Subcutaneous adipose tissue (tissue), 4 donors: Measurements from ENCODE around the gene EZR. TPM values are rescaled to one million over a fixed set of nuclear protein-coding genes. Genes with fewer than 3 reads are reported as not detected.

Experiments used
- total RNA-seq, 4 donors: library from RNA; depleted of rRNA; stranded (reverse); fragments of >200 nt; gene quantifications; one replicate each; pipeline ENCODE4 v1.1.0, GENCODE V29; 2016
- TF ChIP-seq, protein P1 (sequence below): fragments of 450-650 bp; IDR thresholded peaks from one replicate; pipeline ENCODE4 v1.5.1; 2016; ENCODE audit warnings: low read depth, mild to moderate bottlenecking, control low read depth, antibody characterized with exemption, moderate library complexity

Gene EZR
- total RNA-seq, 4 donors from 2014 or later: 28.6 to 40.3 (median 33.7) TPM

DNA sequence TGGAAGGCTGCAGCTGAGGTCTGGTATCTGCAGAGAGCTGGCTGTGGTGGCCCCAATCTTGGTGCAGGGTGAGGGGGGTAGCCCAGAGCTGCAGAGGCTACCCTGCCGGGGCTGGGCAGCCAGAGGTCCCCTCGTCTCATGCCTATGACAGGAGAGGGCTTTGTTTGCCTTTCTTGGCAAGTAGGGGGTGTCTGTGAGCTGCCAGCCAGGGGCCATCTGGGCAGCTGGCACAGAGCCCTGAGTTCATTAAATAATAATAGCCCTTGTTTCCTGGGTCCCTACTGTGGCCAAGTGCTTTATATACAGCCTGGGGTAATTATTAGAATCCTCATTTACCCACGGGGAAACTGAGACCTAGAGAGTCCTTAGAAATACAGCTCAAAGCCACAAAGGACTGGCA is 66.6 kb downstream of the EZR start:
- TF ChIP-seq, protein P1, sequence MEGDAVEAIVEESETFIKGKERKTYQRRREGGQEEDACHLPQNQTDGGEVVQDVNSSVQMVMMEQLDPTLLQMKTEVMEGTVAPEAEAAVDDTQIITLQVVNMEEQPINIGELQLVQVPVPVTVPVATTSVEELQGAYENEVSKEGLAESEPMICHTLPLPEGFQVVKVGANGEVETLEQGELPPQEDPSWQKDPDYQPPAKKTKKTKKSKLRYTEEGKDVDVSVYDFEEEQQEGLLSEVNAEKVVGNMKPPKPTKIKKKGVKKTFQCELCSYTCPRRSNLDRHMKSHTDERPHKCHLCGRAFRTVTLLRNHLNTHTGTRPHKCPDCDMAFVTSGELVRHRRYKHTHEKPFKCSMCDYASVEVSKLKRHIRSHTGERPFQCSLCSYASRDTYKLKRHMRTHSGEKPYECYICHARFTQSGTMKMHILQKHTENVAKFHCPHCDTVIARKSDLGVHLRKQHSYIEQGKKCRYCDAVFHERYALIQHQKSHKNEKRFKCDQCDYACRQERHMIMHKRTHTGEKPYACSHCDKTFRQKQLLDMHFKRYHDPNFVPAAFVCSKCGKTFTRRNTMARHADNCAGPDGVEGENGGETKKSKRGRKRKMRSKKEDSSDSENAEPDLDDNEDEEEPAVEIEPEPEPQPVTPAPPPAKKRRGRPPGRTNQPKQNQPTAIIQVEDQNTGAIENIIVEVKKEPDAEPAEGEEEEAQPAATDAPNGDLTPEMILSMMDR: no peak

DNA sequence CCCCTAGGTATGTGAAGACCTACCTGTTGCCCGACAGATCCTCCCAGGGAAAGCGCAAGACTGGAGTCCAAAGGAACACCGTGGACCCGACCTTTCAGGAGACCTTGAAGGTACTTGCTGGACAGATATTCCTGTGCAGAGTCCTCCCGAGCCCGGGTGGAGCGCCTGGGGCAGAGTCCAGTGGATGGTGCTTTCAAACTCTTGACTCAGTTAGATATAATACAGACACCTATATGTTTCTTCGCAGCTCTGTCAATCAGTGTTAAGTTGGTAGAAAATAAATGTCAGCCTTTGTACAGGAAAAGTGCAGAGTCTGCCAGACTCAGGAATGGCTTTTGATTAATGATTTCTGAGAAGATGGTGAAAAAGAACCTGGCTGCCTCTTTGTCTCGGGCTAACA is 67.2 kb downstream of the EZR start:
- TF ChIP-seq, protein P1: no peak

DNA sequence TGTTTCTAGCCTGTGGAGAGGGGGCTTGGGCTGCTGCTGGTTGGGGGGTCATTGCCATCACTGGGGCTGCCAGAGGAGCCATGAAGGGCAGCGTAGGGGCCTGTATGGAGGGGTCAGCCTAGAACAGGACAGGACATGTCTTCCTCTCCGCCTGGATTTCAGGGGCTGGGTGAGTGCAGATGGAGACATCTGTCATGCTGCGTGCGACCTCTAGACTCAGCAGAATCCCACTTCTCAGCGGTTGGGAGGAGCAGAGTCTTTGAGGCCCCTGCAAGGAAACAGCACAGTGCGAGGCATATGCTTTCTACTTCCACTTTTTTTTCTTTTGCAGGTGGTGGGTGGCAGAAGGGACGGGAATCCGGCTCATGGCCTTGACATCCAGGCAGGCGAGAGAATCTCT is 67.9 kb downstream of the EZR start:
- TF ChIP-seq, protein P1: no peak

DNA sequence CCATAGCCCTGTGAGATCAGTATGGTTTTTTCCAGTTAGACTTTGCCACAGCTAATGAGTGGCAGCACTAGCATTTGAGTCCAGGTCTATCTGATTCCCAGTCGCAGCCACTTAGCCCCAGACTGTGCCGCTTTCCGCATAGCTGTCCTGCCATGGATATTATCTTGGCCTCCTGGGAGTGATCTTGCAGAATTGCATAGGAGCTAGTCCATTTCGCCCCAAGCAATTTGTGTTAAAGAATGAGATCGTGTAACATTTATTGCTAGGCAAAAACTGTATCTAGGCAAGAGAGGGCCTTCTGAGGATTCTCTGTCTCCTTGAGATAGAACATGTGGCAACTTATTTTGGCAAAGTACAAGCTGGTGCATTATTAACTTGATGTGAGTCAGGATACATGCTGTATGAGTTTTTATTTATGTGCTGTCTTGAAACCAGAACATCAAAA is 74.2 kb downstream of the EZR start:
- TF ChIP-seq, protein P1: no peak

DNA sequence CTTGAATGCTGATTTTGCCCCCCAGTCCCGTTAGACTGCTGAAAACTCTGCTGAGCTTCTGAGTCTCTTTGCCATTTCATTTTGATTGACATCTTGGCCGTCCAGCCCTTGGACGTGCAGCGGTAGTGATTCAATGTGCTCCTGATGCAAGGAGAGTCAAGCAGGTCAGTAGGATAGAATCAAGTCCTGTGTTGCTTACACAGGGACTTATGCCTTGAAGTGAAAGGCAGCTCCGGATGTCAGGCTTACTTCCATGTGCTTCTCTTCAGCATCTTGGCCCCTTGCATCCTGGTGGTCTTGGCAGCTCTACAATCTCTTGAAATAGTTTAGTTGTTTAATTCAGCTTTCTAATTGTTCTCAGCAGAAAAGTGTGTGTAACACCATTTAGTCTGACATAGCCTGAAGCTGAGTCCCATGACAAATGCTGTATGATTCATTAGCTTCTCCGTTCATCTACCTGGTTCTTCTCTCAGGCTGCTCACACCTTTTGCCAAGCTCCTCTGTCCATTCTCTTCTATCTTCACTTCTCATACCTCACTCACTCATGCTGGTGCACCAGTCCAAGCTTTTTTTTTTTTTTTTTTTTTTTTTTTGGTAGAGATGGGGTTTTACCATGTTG is 76.0 kb downstream of the EZR start:
- TF ChIP-seq, protein P1: no peak

DNA sequence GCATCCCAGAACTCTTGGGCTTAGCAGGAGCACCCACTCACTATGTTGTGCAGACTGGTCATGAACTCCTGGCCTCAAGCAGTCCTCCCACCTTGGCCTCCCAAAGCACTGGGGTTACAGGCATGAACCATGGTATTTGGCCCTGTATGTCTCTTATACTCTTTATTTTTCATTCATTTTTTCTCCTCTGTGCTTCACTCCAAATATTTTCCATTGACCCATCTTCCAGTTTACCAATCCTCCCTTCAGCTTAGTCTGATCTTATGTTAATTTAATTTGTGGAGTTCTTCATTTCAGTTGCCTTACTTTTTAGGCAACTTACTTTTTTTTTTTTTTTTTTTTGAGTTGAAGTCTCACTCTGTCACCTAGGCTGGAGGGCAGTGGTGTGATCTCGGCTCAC is 79.5 kb downstream of the EZR start:
- TF ChIP-seq, protein P1: no peak

DNA sequence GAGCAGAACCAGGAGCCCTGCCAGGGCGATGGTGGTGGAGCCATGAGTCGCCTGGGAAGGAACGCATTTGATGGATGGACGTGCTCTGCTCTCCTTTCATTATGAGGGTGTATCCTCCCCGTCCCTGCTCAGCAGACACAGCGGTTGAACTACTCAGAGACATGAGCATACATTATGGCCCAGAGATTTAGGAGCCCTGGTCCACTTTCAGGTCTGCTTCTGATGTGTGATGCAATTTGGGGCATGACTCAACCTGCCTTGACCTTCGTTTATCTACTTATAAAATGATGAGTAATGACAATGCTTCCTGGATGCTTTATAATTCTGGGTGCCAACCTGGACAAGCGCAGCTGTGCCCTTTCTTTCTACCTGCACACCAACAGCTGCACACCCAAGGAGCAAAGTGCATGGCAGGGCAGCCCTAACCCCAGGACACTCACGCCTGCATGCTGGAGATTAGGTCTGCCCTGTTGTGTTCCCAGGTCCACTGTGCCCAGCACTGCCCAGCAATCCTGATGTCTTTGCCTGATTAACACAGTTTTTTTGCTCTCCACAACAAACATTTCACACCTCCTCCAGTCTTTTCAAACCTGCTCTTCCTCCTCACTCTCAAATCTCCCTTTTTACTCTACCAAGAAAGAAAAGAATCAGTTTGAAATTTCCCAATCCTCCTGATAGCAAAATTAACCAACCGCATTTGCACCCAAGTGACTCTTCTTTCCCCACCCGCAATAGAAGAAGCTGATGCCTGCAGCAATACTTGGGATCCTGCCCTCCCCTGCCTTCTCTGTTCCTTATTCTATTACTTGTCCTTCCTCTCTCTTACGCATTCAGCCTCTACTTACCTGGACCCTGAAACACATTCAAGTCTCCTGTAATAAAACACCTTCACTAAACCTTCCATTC is 81.2 kb downstream of the EZR start:
- TF ChIP-seq, protein P1: no peak
